ENCODE results near the gene MAP7D3.

Gene MAP7D3

DNA sequence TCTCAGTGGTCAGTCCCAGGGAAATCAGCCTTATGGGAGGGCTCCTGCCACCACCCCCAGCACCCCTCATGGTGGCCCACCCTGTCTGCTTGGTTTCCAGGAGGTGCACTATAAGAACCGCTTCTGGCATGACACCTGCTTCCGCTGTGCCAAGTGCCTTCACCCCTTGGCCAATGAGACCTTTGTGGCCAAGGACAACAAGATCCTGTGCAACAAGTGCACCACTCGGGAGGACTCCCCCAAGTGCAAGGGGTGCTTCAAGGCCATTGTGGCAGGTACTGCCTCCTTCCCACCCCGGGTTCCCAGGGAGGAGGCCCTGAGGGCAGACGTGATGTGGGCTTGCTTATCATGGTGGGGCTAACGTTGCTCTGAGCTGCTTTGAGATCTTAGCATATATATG is 44.3 kb downstream of the MAP7D3 start:
- no peak for DNase-seq (ENCODE audit: low read depth in 2 of 2)

DNA sequence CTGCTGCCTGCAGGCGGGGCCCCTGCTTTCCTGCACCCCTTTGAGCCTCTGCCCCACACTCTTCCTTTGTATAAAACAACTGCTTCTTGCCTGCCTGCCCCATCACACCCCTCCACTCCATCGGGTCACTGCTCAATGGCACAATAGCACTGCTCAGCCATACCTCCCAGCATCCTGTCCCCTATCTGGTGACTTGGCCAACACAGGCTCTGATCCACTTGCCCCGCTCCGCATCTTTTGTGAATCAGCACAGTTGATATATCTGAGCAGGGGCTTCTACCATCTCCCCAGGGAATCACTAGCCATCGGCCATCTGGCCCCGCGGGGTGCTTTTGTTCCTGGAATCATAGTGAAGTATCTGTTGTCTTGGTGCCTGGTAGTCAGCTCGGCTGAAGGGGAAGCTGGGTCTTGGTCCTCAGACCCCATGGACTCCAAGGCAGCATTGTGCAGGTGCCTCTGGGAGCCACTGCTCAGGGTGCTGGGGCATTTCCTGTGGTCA is 45.3 kb downstream of the MAP7D3 start:
- DNase-seq (ENCODE audit: low read depth in 2 of 2): no peak

DNA sequence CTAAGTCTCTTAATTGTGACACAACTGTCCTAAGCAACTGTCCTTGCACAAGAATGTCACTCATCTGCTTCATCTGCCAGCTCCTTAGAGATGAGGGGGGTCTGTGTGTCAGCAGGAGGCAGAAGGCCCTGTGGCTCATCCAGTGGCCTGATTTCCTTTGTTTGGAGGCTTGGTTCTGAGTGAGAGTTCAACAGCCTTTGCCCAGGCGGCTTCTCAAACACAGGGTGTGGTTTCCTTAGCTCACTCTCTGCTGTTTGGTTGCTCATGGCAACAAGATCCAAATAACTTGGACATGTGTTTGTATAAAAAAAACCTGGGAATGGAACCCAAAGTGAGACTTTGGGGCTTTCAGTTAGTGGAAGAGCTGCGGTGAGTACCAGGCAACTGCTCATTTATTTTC is 46.6 kb downstream of the MAP7D3 start:
- no peak for DNase-seq (ENCODE audit: low read depth in 2 of 2)

DNA sequence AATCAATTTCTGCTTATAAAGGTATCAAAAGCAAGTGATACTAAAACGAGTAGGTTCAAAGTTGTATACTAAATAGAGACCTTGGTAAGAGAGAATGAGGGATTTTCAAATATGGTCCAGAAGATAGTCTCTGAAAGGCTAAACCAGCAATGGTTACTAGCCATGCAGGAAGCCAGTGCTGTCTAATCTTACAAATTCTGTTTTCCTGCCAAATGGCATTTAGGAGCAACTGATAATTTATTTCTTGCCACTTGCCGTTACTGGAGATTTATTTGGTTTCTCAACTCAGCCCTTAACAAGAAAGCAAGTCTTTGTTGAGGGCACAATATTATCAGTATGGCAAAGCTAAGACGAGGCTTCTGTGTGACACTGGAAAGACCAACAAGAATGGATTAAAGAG is 47.2 kb downstream of the MAP7D3 start:
- DNase-seq (ENCODE audit: low read depth in 2 of 2): no peak

DNA sequence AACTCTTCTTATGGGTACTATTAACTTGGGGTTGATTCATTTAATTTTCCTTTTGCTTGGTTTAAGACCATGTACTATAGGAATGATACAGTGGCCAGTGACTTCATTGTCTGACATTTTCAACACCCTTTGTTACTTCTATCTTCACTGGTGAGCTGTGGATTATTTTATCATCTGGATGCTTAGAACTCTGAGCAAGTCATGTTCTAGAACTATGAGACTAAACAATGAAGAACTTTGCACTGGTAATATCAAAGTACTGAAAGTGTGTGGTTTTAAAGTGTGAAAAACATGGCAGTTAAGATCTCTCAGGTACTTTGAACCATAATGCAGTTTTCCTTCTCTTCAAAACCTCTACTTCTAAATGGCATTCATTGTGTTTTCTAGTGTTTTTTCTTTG is 47.8 kb downstream of the MAP7D3 start:
- DNase-seq (ENCODE audit: low read depth in 2 of 2): no peak

DNA sequence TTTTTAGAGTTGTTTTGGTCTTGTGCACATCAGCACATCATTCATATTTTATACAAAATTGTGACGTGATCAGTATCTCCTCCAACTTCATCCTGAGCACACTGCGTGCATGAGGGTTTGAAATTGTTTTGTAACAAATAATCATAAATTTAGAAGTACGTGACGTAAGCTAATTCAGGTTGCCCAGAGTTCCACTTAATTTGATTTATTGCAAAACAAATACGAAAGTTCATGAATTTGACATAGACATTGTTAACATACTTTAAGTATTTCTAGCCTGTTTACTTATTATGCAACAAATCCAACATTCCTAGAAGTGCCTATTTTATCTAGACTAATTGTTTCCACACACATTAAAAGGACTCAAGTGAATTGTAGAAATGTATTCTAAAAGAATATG is 48.3 kb downstream of the MAP7D3 start:
- DNase-seq (ENCODE audit: low read depth in 2 of 2): peak; percentile 56 to 60

DNA sequence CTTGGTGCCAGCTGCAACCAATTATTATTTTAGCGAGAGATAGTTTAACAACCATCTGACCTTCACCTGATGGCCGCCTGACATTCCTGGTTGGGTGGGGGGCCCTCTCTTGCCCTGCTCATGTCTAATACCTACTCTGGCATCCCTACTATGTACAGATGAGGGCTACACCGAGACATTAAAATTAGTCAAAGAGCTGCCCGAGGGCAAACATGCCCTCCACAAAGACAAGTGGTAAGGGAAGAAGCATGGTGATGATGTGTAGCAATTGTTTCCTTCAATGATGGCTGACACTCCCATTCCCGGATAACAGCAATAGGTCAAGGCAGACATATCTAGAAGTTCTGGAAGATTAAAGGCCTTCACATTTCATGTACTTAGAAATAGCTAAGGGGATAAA is 49.6 kb downstream of the MAP7D3 start:
- no peak for DNase-seq (ENCODE audit: low read depth in 2 of 2)

DNA sequence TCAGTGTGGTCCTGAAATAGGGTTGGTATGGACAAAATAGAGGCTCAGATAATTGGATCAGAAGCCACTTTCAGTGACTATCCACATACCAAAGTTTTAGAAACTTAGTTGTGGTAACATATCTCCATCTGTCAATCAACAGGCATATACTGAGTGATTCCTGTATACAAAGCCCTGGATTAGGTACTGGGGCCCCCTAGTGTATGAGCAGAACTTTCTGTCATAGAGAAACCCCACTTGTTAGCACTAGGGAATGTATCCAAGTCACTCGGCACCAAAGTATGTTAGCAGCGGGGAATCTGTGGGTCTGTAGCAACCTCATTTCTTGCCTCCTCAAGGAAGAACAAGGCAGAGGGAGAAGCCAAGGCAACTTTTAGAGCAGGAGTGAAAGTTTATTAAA is 50.7 kb downstream of the MAP7D3 start:
- DNase-seq (ENCODE audit: low read depth in 2 of 2): peak in 1 of 2 experiments; percentile 22

DNA sequence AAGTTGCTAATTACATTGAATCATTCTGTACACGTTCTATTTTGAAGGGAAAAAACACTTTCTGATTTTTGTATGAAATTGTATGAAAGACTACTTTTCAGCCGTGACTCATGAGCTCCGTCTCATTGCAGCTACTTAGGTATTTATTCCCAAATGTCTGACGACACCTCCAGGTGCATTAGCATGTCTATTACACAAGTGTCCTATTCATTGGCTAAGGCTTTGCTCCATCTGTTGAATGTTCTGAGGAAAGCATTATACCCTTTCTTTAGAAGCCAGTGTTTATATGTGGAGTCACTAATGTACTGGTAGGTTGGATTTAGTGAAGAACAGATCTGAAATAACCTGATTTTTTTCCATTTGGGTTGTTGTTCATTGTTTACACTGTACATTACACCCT is 51.8 kb downstream of the MAP7D3 start:
- no peak for DNase-seq (ENCODE audit: low read depth in 2 of 2)

DNA sequence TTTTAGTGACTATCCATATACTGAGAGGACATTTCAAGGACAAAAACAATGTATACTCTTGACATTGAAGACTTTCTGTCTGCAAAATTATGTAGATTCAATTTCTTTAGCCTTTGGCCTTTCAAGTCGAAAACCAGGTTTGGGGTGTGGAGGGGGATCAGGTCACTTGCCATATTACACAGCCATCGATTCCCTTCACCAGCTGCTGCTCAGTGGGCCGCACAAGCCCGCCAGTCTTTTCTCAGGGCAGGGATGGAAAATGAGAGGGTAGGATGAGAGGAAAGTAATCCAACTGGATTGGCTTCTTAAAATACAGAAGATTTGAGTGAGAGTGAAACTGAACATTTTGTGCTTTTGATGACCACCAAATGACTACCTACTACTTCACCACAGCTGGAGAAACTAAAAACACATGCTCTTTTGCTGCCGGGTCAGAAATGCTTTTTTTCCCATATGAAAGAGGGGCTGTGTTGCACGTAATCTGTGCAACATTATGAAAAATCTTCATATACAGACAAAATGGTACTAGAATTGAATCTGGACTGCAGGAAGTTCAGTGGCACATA is 52.4 kb downstream of the MAP7D3 start:
- no peak for DNase-seq (ENCODE audit: low read depth in 2 of 2)

DNA sequence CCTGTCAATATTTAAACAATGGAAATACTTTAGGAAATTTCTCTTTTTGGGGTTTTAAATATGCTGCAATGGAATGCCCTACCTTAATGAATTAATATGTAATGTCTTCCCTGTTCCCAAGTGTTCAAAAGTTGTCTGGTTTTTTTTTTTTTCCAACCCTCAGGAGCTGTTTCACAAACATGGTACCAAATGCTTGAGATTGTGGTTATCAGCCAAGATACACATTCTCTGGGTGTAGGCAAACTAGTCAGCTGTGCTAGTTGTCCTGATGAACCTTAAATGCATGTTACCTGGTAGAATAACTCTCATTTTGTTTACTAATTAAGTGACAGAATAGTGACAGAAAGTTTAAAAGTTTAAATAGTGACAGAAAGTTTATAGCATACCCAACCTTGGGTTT is 53.2 kb downstream of the MAP7D3 start:
- DNase-seq (ENCODE audit: low read depth in 2 of 2): no peak

DNA sequence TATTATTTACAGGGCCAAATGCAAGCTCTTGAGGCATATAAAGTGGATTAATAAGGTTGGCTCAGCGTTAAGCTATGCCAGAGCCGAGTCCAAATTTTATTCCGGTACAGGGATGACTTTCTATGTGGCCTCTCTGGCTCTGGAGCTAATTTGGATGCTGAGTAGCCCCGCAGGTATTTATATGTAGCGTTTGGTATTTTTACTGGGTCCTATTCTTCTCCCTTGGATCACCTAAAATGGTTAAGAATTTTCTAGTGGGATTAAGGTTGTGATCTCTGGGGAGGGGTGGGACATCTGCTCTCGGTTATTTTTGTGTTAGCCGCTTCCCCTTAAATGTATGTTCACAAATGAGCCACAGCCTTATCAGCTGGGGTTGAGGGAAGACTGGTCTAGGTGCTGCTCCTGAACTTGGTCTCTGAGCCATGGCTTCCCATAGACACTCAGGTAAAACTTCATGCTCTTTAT is 54.5 kb downstream of the MAP7D3 start:
- peak in 1 of 2 experiments; percentile 54 for DNase-seq (ENCODE audit: low read depth in 2 of 2)

DNA sequence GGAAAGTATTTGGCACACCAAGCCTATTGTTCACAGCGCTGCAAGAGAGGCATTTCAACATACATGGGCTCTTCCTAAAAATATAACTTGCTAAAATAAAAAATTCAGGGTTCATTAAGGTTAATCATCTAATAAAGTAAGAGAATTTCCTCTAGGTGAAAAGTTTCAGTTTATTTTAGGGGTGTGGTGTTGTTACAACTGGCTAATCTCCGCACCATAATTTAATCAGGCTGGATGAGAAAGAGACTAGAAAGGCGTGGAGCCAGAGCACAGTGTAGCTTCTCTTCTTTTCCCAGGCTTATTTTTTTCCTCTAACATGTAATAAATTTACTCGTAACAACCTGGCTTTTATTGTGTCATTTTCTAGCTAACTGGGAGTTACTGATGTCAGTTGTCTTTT is 56.0 kb downstream of the MAP7D3 start:
- no peak for DNase-seq (ENCODE audit: low read depth in 2 of 2)

DNA sequence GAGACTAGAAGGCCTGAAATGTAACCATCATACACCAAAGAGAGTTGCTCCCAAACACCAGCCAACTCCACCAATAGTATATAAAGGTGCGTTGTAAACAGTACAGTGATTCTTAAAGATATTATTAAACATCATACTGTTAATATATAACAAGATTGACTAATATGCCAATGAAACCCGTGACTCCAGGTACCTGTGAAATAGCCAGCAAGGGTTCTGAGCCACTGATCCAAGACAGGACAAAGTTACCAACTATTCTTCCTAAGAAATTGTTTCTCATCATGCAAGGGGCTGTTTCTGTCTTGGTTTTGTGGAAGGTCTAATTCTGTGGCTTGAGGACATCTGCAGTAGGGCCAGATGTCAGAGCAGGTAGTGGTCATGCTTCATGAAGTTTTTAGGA is 56.7 kb downstream of the MAP7D3 start:
- DNase-seq (ENCODE audit: low read depth in 2 of 2): no peak

DNA sequence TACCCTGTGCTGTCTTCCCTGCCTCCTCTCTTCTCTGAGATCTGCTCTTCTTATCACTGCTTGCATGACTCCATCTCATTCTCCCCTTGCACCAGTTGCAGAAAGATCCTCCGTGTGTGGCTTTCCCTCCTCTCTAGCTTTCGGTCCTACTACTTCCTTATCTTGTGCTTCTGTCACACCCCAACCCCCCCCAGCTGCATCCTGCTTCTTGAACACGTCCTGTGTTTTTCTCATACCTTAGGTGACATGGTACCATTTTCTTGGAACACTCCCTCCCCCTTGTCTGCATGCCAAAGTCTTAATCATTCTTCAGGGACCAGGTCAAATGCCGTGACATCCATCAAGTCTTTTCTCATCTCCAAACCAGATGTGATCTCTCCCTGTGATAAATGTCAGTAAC is 57.4 kb downstream of the MAP7D3 start:
- no peak for DNase-seq (ENCODE audit: low read depth in 2 of 2)

DNA sequence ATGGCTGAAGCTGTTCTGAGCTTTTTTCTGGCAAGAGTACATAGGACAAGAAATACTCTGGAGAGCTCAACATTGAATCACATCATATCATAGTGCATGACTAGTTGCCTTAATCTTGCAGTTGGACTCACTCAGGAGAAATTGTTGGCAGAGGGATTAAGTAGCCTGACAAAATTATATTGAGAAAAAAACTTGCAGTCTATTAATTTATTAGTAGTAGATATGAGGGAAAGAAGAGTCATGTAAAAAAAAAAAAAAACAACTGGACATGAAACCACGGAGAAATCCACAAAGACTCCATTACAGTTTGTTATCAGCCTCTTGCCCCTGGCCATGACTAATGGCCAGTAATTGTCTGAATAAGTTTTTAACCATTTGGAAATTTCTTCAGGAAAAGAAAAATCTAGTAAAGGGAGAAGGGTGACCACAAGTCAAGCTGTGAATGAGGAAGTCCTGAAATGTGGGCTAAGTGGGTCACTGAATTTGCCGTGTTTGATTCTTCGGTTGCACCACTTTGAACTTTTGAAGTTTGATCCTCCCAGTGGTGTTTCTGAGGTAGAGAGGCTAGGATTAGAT is 58.3 kb downstream of the MAP7D3 start:
- no peak for DNase-seq (ENCODE audit: low read depth in 2 of 2)

DNA sequence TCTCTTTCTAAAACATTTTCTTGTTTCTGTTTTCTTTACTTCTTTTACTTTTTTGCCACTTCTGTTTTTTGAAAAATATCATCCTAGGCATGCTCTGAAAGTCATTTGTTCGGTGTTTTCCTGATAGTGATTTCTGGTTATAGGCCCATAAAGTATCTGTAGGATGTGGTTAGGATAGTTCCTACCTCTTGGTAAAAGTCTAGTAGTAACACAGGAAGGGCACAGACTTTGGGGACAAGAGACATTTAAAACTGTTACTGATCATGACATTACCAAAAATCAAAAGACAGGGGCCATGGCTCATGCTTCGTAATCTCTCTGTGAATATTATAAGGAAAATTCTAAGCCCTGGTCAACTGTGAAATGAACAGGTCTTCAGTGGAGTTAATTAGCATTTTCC is 59.1 kb downstream of the MAP7D3 start:
- DNase-seq (ENCODE audit: low read depth in 2 of 2): no peak

DNA sequence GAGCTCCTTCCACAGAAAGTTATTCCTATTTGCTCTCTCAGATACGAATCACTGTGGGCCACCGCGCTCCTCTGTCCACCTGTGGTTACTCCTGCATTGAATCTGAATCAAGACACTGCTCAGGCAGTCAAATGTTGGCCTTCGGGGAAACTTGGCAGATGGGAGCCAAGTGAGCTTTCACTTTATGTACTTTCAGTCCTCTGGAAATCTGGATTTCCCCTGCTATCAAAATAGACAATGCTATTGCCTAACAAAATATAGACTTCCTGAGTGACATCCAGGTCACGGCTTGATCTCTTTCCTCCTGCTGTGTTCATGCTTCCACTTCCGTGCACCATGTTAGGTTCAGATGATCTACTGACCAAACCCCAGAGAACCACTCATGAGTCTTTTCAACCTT is 60.0 kb downstream of the MAP7D3 start:
- DNase-seq (ENCODE audit: low read depth in 2 of 2): no peak

DNA sequence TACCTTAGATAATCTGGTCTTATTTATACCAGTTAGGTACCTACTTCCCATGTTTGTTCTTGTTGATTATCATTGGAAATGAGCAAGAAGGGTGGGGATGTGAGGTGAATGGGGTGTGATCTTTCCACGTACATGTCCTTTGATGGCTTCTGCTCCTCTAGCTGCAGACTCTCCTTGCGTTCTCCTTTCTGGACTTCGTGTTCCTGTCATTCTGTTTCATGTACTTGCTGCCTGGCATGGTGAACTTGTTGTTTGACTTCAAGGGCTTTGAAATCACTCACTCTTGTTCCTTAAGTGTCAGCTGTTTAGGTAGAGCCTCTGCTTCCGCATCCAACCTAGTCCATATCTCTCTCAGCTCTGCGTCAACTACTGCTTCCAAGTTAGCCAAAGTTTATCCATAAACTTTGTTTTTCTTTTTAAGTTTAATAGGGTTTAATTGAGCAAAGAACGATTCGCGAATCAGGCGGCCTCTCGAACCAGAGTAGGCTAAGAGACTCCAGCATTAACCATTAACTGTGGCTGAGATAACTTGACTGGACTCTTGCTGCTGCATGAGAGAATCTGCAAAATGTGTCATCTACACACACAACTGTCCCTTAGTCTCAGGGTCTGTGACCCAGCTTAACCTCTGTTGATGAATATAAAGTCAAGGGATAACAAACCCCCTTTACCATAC is 61.0 kb downstream of the MAP7D3 start:
- DNase-seq (ENCODE audit: low read depth in 2 of 2): no peak

DNA sequence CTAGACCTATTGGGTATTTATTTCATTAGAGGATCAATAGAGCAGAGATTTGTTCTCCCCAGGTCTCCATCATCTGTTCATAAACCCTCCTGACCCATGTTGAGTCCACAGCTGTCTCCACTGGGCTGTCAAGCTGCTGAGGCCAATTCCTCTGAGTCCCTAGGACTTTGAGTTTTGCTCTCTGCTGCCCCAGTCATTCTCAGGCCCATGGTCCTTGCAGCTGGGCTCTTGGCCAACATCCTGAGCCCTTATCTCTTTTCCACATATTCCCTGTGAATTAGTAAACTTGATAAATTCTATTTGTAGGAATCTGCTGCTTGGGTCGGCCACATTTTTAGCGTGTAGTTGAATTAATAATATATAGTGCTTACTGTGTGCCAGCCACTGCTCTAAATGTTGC is 62.0 kb downstream of the MAP7D3 start:
- DNase-seq (ENCODE audit: low read depth in 2 of 2): no peak

DNA sequence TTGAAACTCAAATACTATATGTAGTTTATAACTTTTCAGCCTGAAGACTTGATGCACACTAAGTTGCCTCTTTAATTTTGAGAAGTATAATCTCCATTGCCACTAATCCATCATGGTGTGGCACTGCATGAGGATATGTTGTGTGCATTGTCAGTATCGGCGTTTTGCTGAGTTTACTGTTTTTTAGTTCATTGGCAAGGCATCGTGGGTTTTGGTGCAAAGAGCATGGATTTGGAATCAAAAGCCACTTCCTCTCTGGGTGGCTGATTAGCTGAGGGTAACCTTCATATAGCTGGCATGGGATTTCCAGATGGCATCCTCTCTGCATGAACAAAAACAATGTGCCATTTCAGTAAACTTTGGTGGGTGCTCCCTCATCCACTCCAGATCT is 65.2 kb downstream of the MAP7D3 start:
- DNase-seq (ENCODE audit: low read depth in 2 of 2): no peak

DNA sequence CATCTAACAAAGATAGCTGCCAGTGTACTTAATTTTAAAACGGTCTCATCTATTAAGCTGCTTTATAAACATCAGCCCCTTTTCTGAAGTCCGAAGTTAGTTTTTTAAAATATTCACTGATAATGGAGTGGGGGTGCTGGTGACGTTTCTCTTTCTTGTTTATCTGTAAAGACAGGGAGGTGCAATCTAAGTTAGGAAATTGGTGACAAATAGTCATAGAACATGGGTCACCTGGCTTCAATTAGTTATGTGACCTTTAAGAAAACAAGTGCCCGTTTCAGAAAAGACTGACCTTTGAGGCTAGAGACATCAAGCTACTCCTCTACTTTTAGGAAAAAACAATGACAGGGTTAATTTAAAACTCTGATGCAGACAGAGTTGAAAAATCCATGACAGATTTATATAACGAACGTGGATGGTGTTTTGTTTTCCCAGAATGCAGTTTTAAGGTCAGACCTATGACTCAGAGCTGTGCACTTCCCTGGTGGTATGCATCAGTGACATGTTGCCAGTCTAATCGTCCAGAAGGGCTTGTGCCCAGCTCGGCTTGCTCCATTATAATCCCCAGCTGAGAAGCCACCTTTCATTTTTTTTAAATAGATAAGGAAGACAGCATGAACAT is 65.7 kb downstream of the MAP7D3 start:
- no peak for DNase-seq (ENCODE audit: low read depth in 2 of 2)

DNA sequence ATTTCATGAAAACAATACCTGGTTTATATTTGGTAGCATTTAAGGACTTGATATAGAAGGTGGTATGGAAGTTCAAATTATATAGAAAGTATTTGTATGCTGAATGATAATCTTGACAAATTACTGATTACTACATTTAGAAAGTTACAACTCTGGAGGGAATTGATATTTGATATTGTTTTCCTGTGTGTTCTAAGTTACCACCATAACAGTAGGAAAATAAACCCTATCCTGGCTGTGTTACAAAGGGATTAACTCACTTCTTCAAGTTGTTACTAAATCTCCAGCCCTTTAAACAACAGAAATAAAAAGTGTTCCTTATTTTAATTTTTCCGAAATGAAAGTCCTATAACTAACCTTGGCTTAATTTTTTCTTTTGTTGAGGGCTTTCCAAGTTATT is 67.3 kb downstream of the MAP7D3 start:
- no peak for DNase-seq (ENCODE audit: low read depth in 2 of 2)

Data from fibroblast of skin of left quadriceps (primary cell).